SH-SY5Y (cell line): Measurements from ENCODE around the gene FAM234A.

ENCODE experiments used
- GATA2 ChIP-seq: IDR thresholded peaks from 2 replicates; pipeline ENCODE4 v1.6.1; 2011; ENCODE audit warnings: mild to moderate bottlenecking, low read depth, low read length
- GATA3 ChIP-seq: IDR thresholded peaks from 2 replicates; pipeline ENCODE4 v1.6.1; 2011; ENCODE audit warnings: low read depth, mild to moderate bottlenecking, low read length, moderate library complexity

The FAM234A gene

DNA sequence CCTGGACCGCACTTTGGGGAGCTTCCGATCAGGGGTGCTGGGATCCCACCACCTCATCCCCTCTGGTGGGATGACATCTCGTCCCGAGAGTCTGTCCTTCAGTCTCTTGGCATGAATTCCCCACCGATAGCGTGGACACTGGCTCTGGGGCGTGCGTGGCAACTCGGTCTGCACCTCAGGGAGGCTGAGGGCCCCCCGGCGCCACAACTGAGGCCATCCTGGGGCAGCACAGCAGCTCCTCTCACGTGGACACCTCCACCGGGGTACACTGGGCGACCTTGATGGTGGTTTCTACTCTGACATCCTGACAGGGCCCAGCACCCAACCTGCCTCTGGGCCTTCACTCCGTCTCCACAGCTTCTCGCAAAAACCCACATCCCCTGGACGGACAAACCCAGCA lies 56.9 kb downstream of the FAM234A start:
- TF ChIP-seq GATA3: no peak
- TF ChIP-seq GATA2: no peak

DNA sequence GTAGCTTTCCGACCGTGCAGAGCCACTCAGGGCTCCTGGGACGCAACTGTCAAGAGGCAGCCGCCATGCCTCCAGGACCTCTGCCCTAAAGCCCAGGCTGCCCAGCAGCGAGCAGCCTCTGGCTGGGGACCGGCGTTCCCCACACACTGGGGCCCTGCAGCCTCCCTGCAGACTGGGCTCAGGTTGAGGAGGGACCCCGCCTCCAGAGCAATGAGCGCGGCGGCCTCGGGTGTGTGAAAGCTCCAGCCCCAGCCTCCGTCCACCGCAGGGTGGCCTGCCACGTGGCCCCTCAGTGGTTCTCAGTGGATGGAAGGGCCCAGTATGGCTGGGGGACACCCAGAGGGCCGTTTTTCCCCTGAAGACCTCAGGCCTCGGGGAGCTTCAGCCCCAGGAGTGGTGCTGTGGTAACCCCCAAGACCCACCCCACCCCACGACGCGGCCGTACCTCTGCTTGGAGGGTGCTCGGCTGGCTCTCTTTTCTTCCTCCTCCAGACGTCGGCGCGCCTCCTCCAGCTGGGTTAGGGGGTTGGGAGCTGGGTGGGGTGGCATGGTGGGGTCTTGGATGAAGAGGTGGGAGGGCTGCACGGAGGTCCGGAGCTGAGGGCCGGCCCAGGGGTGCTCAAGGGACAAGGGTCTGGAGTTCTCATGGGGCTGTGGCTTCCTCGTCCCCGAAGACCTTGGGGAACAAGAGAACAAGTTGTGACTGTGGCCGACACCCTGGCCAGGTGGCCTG lies 58.6 kb downstream of the FAM234A start:
- TF ChIP-seq GATA2 (no peak), GATA3 (no peak)

DNA sequence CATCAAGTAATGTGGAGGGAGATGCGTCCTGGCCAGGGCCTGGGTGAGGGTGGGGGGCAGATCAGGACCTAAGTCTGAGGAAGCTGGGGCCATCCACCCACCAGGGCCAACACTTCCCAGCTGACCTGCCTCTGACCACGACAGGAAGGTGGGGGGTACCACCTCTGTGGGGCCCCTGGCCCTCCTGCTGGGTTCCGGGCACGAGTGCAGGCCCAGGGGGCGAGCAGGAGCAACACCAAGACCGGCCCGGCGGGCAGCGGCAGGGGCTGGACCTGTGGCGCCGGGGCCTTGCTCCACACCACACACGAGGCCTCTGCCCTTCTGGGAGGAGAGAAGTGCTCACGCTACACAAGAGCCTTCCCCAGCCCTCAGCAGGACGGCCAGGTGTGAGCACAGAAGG lies 61.7 kb downstream of the FAM234A start:
- TF ChIP-seq GATA2 (no peak), GATA3 (no peak)

DNA sequence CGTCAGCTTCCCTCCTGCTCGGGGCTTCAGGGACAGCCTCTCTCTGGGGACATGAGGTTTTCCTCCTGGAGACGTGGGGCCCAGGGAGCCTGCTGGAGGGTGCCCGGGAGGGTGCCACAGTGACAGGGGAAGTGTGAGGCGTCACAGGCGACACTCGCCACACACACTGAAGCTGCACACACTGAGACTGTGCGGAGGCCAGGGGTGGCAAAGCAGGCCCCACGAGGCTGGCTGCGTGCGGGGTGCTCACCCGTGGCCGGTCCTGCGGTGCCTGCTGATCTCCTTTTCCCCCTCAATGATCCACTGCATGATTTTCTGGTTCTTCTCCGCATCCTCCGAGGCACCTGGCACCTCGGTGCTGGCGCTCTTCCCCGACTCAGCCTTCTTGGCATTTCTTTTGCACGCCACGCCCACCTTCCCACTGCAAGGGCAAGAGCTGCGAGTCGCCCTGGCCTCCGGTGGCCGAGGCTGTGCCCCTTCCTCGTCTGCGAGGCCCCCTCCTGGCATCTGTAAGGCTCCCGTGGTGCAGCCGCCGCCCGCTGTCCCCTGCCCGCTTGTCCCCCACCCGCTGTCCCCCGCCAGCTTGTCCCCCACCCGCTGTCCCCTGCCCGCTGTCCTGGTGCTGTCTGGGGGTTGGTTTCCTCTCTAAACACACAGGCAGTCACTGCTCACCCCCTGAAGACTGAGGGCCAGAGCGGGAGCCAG lies 62.3 kb downstream of the FAM234A start:
- TF ChIP-seq GATA2 (no peak), GATA3 (no peak)

DNA sequence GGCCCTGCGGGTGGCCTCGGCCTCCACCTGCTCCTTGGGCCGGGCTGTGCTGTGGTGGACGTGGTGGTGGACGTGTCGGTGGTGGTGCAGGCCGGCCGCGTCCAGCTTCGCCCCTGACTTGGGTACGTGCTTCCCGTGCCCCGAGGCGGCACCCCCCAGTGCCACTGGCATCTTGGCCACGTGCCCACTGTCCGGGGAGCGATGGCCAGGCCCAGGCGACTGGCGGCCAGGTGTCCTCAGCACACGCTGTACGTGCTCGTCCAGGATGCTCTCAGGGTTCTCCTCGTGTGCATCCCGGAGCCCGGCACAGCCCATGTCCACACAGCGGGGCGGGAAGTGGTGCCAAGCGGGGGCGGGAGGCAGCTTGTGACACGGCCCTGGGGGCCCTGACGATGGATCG lies 63.2 kb downstream of the FAM234A start:
- no peak for TF ChIP-seq GATA3
- no peak for TF ChIP-seq GATA2

DNA sequence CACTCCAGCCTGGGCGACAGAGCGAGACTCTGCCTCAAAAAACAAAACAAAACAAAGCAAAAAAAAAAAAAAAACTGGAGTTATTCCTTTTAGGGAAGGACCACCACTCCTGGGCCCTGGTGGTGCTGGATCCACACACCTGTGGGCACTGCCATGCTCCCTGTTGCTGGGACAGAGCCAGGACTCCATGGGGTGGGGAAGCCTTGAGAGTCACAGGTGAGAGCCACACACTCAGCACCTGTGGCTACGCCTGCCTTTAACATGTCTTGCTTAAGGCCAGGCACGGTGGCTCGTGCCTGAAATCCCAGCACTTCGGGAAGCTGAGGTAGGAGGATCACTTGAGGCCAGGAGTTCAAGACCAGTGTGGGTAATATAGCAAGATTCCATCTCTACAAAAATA lies 66.6 kb downstream of the FAM234A start:
- TF ChIP-seq GATA2 (no peak), GATA3 (no peak)

DNA sequence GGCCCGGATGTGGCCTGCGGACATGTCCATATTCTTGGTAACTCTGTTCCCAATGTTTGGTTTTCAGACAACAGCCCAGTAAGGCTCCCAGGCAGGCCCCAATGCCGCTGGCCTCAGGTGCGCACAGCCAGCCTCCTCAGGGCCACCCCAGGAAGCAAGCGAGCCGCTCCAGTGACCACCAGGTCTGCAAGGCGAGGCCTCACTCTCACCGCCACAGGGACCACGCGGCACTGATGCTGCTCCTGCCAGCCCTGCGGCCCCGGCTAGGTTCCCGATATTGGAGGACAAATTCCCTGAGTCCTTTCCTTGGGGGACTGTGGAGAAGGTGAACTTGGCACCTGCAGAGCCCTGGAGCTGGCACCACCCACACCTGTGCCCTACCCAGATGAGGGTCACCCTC lies 67.3 kb downstream of the FAM234A start:
- TF ChIP-seq GATA3 (no peak), GATA2 (no peak)

DNA sequence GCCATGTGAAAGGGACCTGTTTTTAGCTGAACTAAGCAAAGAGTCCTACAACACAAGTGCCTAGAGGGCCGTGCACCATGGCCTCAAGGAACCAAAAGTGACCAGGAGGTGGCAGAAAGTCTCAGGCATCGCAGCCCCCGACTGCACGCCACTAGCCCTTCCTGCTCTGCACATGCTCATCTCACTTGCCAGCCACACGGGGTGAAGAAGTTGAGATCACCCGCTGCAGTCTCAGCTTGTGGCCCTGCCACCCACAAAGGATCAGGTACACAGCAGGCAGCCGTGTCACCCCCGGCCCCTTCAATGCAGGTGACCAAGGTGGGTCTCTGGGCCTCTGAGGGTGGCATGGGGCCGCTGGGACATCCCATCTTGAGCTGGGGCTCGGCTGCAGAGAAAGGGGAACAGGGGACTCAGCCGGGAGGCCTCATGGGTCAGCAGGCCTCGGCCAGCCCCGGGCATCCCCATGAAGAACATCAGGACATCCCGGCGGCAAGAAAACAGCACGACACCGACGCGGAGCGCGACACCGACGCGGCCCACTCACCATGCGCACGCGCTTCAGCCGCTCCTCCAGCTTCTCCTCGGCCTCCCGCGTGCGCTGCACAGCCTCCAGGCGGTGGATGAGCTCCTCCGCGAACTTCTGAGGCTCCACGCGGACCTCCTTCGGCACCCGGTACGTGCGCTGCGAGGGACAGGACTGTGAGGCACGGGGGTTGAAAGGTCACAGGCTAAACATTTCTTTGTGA lies 69.3 kb downstream of the FAM234A start:
- TF ChIP-seq GATA2 (no peak), GATA3 (no peak)

DNA sequence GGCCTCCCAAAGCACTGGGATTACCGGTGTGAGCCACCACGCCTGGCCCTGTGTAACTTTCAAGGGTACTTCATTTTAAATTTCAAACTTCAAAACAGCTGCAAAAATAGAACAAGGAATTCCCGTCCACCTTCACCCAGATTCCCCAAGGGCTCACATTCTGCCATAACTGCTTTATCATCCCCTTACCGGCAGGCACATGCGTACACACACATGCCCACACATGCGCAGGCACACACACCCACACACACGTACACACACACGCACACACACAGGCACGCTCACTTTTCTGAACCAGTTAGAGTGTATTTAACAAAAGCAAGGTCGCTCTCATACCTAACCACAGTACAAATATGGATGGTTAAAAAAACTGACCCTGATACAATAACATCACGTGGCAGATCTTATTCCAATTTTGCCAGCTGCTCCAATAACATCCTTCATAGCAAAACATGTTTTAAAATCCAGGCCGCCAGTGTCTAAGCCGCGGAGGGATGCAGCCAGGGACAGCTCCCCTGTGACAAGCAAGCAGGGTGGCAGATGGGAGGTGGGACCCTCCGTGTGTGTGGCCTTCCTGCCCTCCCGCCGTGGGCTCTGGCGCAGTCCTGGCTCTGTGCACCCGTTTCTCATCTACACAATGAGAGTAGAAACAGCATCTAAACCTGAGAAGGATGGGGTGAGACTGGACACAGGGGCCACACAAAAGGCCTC lies 71.5 kb downstream of the FAM234A start:
- TF ChIP-seq GATA3 (no peak), GATA2 (no peak)

DNA sequence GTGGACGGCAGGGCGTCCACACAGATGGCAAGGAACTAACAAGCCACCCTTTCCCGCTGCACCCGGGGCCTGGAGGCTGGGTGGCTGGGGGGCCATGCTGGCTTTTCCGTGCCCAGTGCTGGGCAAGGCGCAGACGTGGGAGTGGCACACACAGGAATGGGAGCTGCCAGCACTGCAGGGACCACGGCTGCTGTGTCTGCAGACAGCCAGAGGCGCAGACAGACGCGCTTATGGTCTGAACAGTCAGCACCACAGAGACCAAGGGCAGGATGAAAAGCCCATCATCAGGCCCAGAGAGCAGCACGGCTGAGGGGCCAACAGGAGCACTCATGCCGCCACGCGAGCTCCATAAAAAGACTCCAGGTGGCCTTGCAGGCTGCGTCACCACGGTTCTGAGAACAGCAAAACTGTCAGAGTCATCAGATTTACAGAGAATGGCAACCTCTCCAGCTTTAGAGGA lies 72.3 kb downstream of the FAM234A start:
- TF ChIP-seq GATA3: no peak
- no peak for TF ChIP-seq GATA2

DNA sequence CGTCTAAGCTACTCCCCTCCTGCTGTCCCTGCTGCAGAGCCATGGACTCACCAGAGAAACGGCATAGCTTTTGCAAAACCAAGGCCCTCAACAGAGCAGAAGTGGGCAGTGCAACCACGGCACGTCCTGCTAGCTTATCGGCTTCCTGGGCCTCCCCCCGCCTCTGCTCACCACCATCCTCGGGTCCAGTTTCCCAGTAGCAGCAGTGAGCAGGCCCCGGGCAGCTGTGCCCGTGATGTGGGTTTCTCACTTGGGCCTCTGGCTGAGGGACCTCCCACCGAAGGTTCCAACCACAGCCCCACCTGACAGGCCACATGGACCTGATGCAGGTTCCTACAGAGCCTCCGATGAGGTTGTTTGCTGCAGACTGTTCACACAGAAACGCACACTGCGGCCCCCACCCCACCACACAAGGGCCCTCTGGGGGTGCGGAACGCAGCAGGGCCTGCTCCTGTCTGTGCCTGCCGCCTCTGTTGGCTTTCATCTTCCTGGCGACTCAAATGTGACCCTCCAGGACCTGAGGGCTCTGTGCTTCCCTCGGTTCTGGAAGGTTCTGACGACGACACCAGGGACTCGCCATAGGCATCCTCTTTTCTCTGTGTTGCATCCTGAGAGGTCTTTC lies 73.2 kb downstream of the FAM234A start:
- TF ChIP-seq GATA2 (no peak), GATA3 (no peak)

DNA sequence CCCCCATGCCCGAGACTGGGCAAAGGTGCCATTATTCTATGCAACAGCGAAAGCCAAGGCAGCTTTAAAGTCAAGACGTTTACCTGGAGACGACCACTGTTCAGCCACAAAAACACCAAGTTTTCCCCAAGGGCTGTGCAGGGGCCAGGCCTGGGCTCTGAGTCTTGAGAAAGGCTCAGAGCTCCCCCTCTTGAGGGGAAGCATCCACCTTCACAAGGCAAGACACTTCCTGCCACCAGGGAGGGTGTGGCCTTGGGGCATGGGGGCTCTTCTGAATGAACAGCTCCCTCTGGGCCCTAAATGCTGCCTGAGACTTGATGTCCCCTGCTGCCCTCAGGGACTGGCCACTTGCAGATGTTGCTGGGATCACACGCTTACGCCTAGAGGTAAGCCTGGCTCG lies 74.9 kb downstream of the FAM234A start:
- TF ChIP-seq GATA3: no peak

DNA sequence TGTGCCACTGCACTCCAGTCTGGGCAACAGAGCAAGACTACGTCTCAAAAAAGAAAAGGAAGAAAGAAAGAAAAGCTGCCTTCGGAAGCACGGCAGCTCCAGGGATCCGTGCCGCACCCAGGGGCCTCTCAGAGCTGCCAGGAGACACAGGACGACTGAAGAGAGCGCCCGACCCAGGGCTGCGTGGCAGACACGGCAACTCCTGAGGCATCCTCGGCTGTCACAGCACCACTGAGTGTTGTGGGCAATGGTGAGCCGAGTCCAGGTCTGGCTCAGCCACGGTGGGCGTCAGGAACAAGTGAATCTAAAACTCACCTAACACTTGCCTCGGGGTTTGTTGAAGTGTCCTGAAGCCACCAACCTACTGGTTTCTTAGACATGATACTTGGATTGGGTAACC lies 77.1 kb downstream of the FAM234A start:
- TF ChIP-seq GATA3: no peak
- TF ChIP-seq GATA2: no peak

DNA sequence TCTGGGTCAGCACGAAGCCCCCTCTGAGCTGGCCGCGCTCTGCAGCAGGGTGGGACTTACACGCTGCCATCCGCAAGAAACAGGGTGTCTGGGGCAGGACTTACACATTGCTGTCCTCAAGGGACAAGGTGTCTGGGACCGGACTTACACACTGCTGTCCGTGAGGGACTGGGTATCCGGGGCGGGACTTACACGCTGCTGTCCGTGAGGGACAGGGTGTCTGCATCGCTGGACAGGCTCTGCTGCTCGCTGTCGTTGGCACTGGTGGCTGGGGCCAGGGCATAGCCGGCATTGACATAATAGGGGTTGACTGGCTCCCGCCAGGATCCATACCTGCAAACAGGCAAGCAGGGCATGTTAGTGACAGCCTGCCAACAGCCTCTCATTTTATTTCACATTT lies 79.7 kb downstream of the FAM234A start:
- no peak for TF ChIP-seq GATA3
- TF ChIP-seq GATA2: no peak
